Measurements from ENCODE around the gene ABR. TPM values are rescaled to one million over a fixed set of nuclear protein-coding genes. Genes with fewer than 3 reads are reported as not detected.

Gene ABR
- total and polyA plus RNA-seq, 2 of the 13 experiments (the other 11 are each of a cell fraction or from before 2014, with no cell fraction given): 12.4 to 40.4 TPM

- TF ChIP-seq ARID5B (CRISPR knock-in tag; IDR thresholded peaks at IDR 0.05) (peak; percentile 55), TAF1 (CRISPR knock-in tag; IDR thresholded peaks at IDR 0.05) (peak; percentile 41), MEIS1 (CRISPR knock-in tag; IDR thresholded peaks at IDR 0.05; ENCODE audit: borderline replicate concordance) (0 out of 2 replicates have a peak, but pooled peaks have one; percentile 16), ZNF646 (CRISPR knock-in tag; IDR thresholded peaks at IDR 0.05) (no peak), MED1 (CRISPR knock-in tag; IDR thresholded peaks at IDR 0.05) (peak; percentile 48; the same call in 1 of the 2 replicates), PRDM4 (CRISPR knock-in tag; IDR thresholded peaks at IDR 0.05; ENCODE audit: borderline replicate concordance) (no peak), AHDC1 (CRISPR knock-in tag; IDR thresholded peaks at IDR 0.05; ENCODE audit: borderline replicate concordance) (0 out of 2 replicates have a peak, but pooled peaks have one; percentile 15), RXRB (CRISPR knock-in tag; IDR thresholded peaks at IDR 0.05; ENCODE audit: borderline replicate concordance) (peak; percentile 51; the same call in 1 of the 2 replicates)
Observed at GRCh38 chr17:1110862-1111598, 68.8 kb downstream of the ABR start (continued).
